HG02840 (cell line): Measurements from ENCODE around the gene ENGASE.

Experiments used
- ATAC-seq: cut with Tn5 transposase; IDR thresholded peaks from one replicate; pipeline ENCODE4 v1.9.1; 2021; ENCODE audit warnings: mild to moderate bottlenecking, moderate library complexity, moderate number of reproducible peaks; ENCODE audit not compliant: unreplicated experiment, low FRiP score

Gene ENGASE

DNA sequence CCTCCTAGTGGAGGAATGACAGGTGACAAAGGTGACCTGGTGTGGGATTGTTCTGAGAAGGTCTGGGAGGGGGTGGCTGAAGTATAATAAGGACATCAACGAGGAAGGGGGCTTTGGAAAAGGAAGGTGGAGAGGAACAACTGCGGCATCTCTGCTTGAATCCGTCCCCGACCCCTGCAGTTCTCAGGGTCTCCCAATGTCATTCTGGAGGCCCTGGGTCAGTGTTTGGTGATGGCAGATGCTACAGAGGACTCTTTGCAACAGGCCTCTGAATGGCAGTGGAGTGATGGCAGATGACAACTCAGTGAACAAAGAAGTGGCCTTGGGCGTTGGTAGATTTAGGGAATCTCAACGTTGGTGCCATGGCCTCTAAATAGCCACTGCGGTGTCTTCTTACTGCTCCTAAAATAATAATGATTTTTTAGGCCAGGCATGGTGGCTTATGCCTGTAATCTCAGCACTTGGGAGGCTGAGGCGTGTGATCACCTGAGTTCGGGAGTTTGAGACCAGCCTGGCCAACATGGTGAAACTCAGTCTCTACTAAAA is 1.3 kb downstream of the ENGASE start:
- no peak for ATAC-seq

- no peak for ATAC-seq
These were observed 3.0 kb downstream of the ENGASE start for GRCh38 chr17:79077587-79077986.

GRCh38 chr17:79078476-79079190 is 4.0 kb downstream of the ENGASE start:
- ATAC-seq: no peak

DNA sequence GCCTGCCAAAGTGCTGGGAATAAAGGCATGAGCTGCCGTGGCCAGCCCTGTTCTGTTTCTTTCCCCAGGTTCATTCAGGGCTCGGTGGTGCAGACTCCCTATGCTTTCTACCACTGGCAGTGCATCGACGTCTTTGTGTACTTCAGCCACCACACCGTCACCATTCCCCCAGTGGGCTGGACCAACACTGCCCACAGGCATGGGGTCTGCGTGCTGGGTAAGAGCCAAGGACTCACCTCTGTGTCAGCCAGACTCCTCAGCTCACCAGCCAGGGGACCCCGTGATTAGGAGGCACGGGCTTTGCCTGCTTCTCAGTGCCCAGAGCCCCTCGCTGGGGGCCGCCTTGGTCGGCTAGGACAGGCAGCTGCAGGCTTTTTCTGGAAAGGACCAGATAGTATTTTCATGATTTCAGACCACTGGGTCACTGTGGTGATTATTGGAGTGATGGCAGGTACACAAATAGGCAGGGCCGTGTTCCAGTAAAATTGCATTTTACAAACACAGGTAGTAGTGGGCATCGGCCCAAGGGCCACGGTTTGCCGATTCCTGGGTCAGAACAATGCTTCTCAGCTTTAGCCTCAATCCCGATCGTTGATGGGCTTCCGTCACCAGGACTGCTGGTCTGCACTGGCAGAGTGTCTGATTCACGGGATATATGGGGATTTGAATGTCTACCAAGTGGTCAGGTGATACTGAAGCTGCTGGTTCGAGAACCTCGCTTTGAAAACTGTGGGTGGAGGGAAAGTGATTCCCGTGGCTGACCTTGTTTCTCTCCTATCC is 5.0 kb downstream of the ENGASE start:
- no peak for ATAC-seq

DNA sequence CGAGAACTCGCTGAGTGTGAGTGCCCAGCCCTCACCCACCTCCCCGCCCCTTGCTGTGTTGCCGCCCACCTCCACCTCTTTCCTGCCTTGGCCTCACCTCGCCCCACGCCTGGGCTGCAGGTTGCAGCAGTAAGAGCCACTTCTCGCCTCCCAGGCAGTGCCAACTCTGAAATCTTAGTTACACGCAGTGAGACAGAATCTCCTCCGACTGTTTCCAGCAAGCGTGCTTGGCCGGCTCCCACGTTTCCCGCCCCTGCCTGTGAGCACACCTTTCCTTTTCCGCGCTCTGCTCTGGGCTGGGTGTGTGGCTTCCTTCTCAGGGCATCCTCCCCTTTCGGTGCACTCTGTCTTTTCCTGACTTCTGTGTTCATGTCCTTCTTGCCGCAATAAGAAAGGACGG is 5.7 kb downstream of the ENGASE start:
- ATAC-seq: no peak

- ATAC-seq: no peak
These were observed 6.2 kb downstream of the ENGASE start for GRCh38 chr17:79080761-79081290.

GRCh38 chr17:79081571-79082276 is 7.1 kb downstream of the ENGASE start:
- ATAC-seq: no peak

GRCh38 chr17:79082311-79083190 is 7.9 kb downstream of the ENGASE start:
- no peak for ATAC-seq

DNA sequence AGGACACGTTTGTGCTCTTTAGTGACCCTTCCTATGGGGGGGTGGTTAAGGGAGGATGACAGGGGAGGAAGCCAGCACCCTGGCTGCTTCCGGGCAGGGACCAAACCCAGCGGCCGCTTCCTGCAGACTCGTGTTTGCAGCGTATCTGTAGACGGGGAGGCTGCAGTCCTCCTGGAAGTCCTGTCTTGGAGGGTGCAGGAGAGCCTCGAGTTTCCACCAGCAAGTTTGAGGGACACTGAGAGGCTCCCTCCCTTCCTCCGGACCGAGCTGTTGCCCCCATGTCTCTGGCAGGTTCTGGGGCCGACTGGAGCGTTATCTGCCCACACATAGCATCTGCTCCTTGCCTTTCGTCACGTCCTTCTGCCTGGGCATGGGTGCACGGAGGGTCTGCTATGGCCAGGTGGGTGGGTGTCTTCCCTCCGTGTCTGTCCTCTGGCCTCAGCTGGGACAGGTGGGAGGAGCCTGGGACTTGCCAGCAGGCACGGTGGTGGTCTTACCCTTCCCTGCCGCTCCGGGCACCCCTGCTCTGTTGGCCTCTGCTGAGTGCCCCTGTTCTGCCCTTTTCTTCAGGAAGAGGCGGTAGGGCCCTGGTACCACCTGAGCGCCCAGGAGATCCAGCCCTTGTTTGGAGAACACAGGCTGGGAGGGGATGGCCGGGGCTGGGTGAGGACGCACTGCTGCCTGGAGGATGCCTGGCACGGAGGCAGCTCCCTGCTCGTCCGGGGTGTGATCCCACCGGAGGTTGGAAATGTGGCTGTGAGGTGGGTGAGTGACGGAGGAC is 8.8 kb downstream of the ENGASE start:
- no peak for ATAC-seq

DNA sequence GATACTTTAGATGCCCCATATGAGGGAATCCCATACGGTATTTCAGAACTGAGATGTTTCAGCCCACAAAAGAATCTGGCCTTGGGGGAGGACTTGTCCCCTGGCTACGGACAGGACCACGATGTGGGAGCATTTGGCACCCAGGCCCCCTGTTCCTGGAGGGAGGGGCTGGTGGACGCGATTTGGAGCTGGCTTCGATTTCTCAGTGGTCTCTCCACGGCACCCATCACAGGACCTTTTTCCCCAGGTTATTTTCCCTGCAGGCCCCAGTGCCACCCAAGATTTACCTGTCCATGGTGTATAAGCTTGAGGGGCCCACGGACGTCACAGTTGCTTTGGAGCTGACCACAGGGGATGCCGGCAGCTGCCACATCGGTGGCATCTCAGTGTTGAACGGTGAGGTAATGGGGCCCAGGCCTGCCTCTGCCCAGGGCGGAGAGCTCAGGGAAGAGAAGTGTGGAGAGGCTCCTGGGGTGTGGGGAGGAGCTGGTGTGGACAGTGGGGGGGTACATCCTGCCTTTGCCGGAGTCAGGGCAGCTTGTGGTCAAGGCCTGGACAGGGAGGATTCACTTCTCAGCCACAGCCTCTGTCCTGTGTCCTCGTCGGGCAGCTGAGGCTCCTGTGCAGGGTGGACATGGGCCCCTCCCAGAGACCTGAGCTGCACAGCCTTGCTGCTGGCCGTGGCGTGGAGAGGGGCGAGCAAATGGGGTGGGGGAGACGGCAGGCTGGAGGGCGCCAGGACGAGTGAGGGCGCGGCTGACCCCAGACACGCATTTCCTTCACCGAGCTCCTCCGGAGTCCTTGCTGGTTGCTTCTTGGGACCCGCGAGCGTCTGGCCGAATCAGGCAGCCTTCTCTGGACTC is 9.9 kb downstream of the ENGASE start:
- ATAC-seq: no peak

- ATAC-seq: no peak
These were observed 10.7 kb downstream of the ENGASE start for GRCh38 chr17:79085154-79085920.

GRCh38 chr17:79085921-79086551 is 11.4 kb downstream of the ENGASE start:
- no peak for ATAC-seq

GRCh38 chr17:79086609-79087427 is 12.2 kb downstream of the ENGASE start:
- ATAC-seq: no peak

GRCh38 chr17:79087428-79088143 is 13.0 kb downstream of the ENGASE start:
- no peak for ATAC-seq

DNA sequence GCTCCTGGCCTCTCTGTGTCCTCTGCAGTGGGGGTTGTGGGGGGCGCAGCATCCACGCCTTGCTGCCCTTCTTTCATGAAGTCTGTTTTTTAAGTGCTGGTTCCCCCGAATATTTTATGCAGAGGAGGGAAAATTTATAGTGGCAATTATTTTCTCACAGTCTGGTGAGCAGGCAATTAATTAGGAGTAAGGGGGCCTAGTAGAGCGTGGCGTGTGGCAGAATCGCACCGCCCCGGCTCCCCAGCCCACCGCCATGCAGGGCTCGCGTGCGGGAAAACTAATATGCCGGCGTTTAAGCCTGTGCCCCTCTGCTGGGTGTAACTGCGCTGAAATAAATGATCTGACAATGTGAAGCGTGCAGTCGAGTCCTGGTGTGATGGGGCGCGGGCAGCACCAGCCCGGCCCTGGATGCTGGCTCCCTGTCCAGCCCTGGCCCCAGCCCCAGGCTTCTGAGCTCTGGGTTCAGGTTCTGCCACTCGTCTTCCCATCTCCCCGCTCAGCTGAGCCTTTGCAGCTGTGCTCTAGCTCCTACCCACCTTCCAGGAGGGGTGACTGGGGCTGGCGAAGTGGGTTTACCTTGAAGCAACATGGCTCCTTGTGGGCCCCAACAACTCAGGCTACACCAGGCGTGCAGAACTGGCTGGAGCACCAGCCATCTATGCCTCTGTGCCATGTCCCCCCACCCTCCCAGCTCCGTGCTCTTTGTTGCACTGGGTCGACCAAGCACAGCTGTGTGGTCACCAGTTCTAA is 13.8 kb downstream of the ENGASE start:
- no peak for ATAC-seq
